Endothelial cell of umbilical vein (primary cell): ENCODE results near the gene LDLRAD2. TPM values are rescaled to one million over a fixed set of nuclear protein-coding genes. Genes with fewer than 3 reads are reported as not detected.

Experiments used
- BruUV-seq: library from RNA; stranded (reverse); fragments of 400-500 nt; replicated peaks from 2 replicates; lab custom pipeline; 2021; lab: Mats Ljungman, UMichigan
- CTCF ChIA-PET: fragments of 300-600, 350-600 bp; sonication (Branson Sonifier 250); formaldehyde crosslinking; loops from one replicate; lab custom pipeline; 2021; ENCODE audit warnings: antibody characterized with exemption, inconsistent platforms; lab: Charles Lee
- POLR2A ChIA-PET: fragments of 300-600, 350-600 bp; sonication (Branson Sonifier 250); formaldehyde crosslinking; loops from one replicate; lab custom pipeline; 2021; ENCODE audit warnings: antibody characterized with exemption, inconsistent platforms; lab: Charles Lee
- DNase-seq: peaks from one replicate; pipeline ENCODE4 v3.0.0-alpha.2; 2011; ENCODE audit warnings: low read depth, low spot score
- FAIRE-seq: peaks from 2 replicates; lab custom pipeline; 2011; peaks lifted over from hg19 to GRCh38; lab: Jason Lieb, UNC
- H2AFZ ChIP-seq: 2 replicates; pipeline ENCODE4 v1.6.0; 2012; ENCODE audit warnings: low read depth, low read length, control low read depth, inconsistent platforms
- H3K27ac ChIP-seq: 2 replicates; pipeline ENCODE4 v1.5.1; 2011; ENCODE audit warnings: low read depth, mild to moderate bottlenecking, control low read depth, low read length, moderate library complexity; ENCODE audit not compliant: insufficient read depth
- H3K27me3 ChIP-seq, 2 experiments: 2 replicates each; pipeline versions ENCODE4 v1.6.0 to v1.6.1; 2011; ENCODE audit warnings: low read length in 2 of 2, mixed read lengths in 1 of 2; ENCODE audit not compliant: control insufficient read depth in 2 of 2, insufficient read depth in 2 of 2
- H3K36me3 ChIP-seq, 2 experiments: 2 replicates in 1 of 2; 3 replicates in 1 of 2; pipeline ENCODE4 v1.5.1; 2011; ENCODE audit warnings: low read length in 2 of 2, mild to moderate bottlenecking in 1 of 2, moderate library complexity in 1 of 2; ENCODE audit not compliant: control insufficient read depth in 2 of 2, insufficient read depth in 2 of 2; ENCODE audit errors: extremely low read depth in 1 of 2
- H3K4me1 ChIP-seq: 3 replicates; pipeline ENCODE4 v1.5.1; 2011; ENCODE audit warnings: mild to moderate bottlenecking, low read length; ENCODE audit not compliant: control insufficient read depth, insufficient read depth; ENCODE audit errors: extremely low read depth
- H3K4me2 ChIP-seq: 2 replicates; pipeline ENCODE4 v1.6.1; 2011; ENCODE audit warnings: low read length, control low read depth, mixed read lengths; ENCODE audit not compliant: insufficient read depth
- H3K4me3 ChIP-seq, 3 experiments: fragments of 200-600 bp in 1 of 3; sonication (generic), shearing (Covaris generic) in 1 of 3; replicated peaks in 1 of 3; 2 replicates each; pipeline ENCODE4 v1.5.1; 2011 to 2016; ENCODE audit warnings: control low read depth in 3 of 3, low read length in 3 of 3, mild to moderate bottlenecking in 2 of 3, inconsistent platforms in 1 of 3, low read depth in 1 of 3, moderate library complexity in 1 of 3; ENCODE audit not compliant: insufficient read depth in 1 of 3
- H3K79me2 ChIP-seq: 2 replicates; pipeline ENCODE4 v1.6.0; 2012; ENCODE audit warnings: low read length, inconsistent platforms; ENCODE audit not compliant: control insufficient read depth, insufficient read depth
- H3K9ac ChIP-seq: replicated peaks from 2 replicates; pipeline ENCODE3; 2011; ENCODE audit warnings: low read length, control low read depth; ENCODE audit not compliant: insufficient read depth; ENCODE audit errors: extremely low read depth
- H3K9me1 ChIP-seq: replicated peaks from 3 replicates; pipeline ENCODE4 v1.6.0; 2011; ENCODE audit warnings: mild to moderate bottlenecking, low read length; ENCODE audit not compliant: control insufficient read depth, insufficient read depth; ENCODE audit errors: extremely low read depth
- H3K9me3 ChIP-seq: replicated peaks from 2 replicates; pipeline ENCODE4 v1.5.1; 2012; ENCODE audit warnings: low read length, inconsistent platforms; ENCODE audit not compliant: control insufficient read depth, insufficient read depth
- H4K20me1 ChIP-seq: replicated peaks from 2 replicates; pipeline ENCODE3; 2011; ENCODE audit warnings: mild to moderate bottlenecking, low read length; ENCODE audit not compliant: control insufficient read depth, insufficient read depth; ENCODE audit errors: extremely low read depth
- CTCF ChIP-seq, 2 donors: IDR thresholded peaks; 1 replicate in 1 of 2; 2 replicates in 1 of 2; pipeline ENCODE4 v1.5.1; 2011; ENCODE audit warnings: low read length in 2 of 2, mild to moderate bottlenecking in 2 of 2, moderate library complexity in 2 of 2, control low read depth in 1 of 2, inconsistent platforms in 1 of 2, low read depth in 1 of 2; ENCODE audit not compliant: insufficient read depth in 1 of 2; ENCODE audit errors: extremely low read depth in 1 of 2
- EZH2 ChIP-seq: IDR thresholded peaks from 2 replicates; pipeline ENCODE4 v1.6.1; 2012; ENCODE audit warnings: borderline replicate concordance, low read depth, mild to moderate bottlenecking, moderate library complexity, low read length, inconsistent platforms; ENCODE audit not compliant: severe bottlenecking
- FOS ChIP-seq: IDR thresholded peaks from 2 replicates; pipeline ENCODE4 v1.6.1; 2011; ENCODE audit warnings: mild to moderate bottlenecking, low read length, moderate library complexity, borderline replicate concordance; ENCODE audit not compliant: insufficient read depth
- GATA2 ChIP-seq: IDR thresholded peaks from 2 replicates; pipeline ENCODE4 v1.7.0; 2011; ENCODE audit warnings: low read depth, mild to moderate bottlenecking, moderate library complexity, mixed read lengths, low read length; ENCODE audit not compliant: insufficient read length, insufficient read depth
- JUN ChIP-seq: IDR thresholded peaks from 2 replicates; pipeline ENCODE4 v1.6.1; 2011; ENCODE audit warnings: borderline replicate concordance, low read depth; ENCODE audit not compliant: insufficient read length, insufficient read depth
- MAX ChIP-seq: IDR thresholded peaks from 2 replicates; pipeline ENCODE4 v1.6.1; 2011; ENCODE audit not compliant: insufficient read depth, insufficient read length
- MYC ChIP-seq: IDR thresholded peaks from one replicate; pipeline ENCODE4 v1.6.1; 2011; ENCODE audit warnings: mild to moderate bottlenecking, low read depth, low read length
- POLR2A ChIP-seq: IDR thresholded peaks from 2 replicates; pipeline ENCODE4 v1.6.1; 2012; ENCODE audit warnings: low read depth, mild to moderate bottlenecking, control low read depth, low read length
- POLR2AphosphoS5 ChIP-seq: IDR thresholded peaks from 2 replicates; pipeline ENCODE4 v1.6.1; 2012; ENCODE audit warnings: low read depth, mild to moderate bottlenecking, control low read depth, low read length, moderate library complexity; ENCODE audit not compliant: insufficient read depth
- dilution Hi-C: fragments of 300-500 bp; cut with MboI; formaldehyde crosslinking; loops from one replicate; pipeline ENCODE4 v1.15.0; 2019; ENCODE audit warnings: low sequenced_read_pairs; ENCODE audit not compliant: extremely low pct_ligation_motif_present
- intact Hi-C: fragments of 100-400 bp; cut with micrococcal nuclease; formaldehyde crosslinking; loops from one replicate; pipeline ENCODE4 v1.10.0; 2022
- polyA plus RNA-seq, 4 experiments: library from polyadenylated mRNA; depleted of rRNA in 3 of 4; stranded (reverse) in 3 of 4; unstranded in 1 of 4; fragments of >200 nt; gene quantifications; 2 replicates each; pipeline versions ENCODE4 v1.2.1 to v1.2.3, GENCODE V29; 2011 to 2012; ENCODE audit warnings: missing spikeins in 1 of 4
- total RNA-seq: library from RNA; stranded (reverse); gene quantifications from 2 replicates; pipeline ENCODE4 v1.2.3, GENCODE V29; 2021

Gene LDLRAD2
- total and polyA plus RNA-seq, 2 donors (not counting 3 experiments of a cell fraction or from before 2014, with no cell fraction given), result 0.44 TPM; not detected in 1

- H2AFZ ChIP-seq, result no peak overlapping the region
- no peaks in the 10 kb centered on the region for H4K20me1 ChIP-seq
- H3K9me1 ChIP-seq, result no peaks in the 10 kb centered on the region
- intact Hi-C loops (no loop called here), dilution Hi-C loops (no loop called here)
- H3K79me2 ChIP-seq, result peaks cover 42% of the 10 kb centered on the region
- CTCF ChIA-PET, result no interaction called here
- H3K4me2 ChIP-seq, result no peak overlapping the region
- no peak for DNase-seq
- TF ChIP-seq EZH2, result no peak
- TF ChIP-seq JUN, result no peak
- TF ChIP-seq CTCF (IDR thresholded peaks at IDR 0.05; ENCODE audit: extremely low read depth in 1 of 2, insufficient read depth in 1 of 2, low read depth in 1 of 2, low read length in 2 of 2), result no peak
- no peak for TF ChIP-seq FOS
- TF ChIP-seq GATA2, result no peak
- no peak for TF ChIP-seq MAX
- TF ChIP-seq POLR2A, result no peak
- no peak for TF ChIP-seq MYC
- TF ChIP-seq POLR2AphosphoS5, result no peak
- H3K36me3 ChIP-seq, result peaks cover 68 to 81% of the 10 kb centered on the region in 2 experiments
- BruUV-seq, result no TSS peak
- H3K27ac ChIP-seq, result no peak overlapping the region
- no peaks in the 10 kb centered on the region for H3K27me3 ChIP-seq
- POLR2A ChIA-PET, result no interaction called here
- peaks cover 6% of the 10 kb centered on the region for H3K4me1 ChIP-seq
- H3K4me3 ChIP-seq, result no peak overlapping the region
- no peak overlapping the region for H3K9ac ChIP-seq
- no peak for FAIRE-seq
- no peaks in the 10 kb centered on the region for H3K9me3 ChIP-seq
These were observed 42.2 kb downstream of the LDLRAD2 start for GRCh38 chr1:21854090-21854750.
